22Rv1 (cell line): ENCODE measurements around the gene PCSK6.

ENCODE experiments used
- ZFX ChIP-seq: fragments of 450-650 bp; IDR thresholded peaks from 2 replicates; pipeline ENCODE4 v1.6.1; 2017; ENCODE audit warnings: antibody characterized with exemption, borderline replicate concordance
- TF ChIP-seq, protein P1 (sequence below): fragments of 450-650 bp; IDR thresholded peaks from 2 replicates; pipeline ENCODE4 v1.5.1; 2017; ENCODE audit warnings: mild to moderate bottlenecking

DNA sequence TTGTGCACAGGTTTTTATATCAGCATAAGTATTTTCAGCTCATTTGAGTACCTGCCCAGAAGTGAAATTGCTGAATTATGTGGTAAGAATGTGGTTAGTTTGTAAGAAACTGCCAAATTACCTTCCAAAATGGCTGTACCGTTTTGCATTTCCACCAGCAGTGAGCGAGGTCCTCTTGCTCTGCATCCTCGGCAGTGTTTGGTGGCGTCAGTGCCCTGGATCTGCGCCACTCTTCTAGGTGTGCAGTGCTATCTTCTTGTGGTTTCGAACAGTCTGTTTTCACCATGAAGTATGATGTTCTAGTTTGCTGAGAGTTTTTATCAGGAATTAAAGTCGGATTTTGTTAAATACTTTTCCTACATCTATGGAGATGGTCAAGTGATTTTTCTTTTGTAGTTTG, 24.8 kb upstream of the PCSK6 start:
- no peak for TF ChIP-seq ZFX
- TF ChIP-seq, protein P1, sequence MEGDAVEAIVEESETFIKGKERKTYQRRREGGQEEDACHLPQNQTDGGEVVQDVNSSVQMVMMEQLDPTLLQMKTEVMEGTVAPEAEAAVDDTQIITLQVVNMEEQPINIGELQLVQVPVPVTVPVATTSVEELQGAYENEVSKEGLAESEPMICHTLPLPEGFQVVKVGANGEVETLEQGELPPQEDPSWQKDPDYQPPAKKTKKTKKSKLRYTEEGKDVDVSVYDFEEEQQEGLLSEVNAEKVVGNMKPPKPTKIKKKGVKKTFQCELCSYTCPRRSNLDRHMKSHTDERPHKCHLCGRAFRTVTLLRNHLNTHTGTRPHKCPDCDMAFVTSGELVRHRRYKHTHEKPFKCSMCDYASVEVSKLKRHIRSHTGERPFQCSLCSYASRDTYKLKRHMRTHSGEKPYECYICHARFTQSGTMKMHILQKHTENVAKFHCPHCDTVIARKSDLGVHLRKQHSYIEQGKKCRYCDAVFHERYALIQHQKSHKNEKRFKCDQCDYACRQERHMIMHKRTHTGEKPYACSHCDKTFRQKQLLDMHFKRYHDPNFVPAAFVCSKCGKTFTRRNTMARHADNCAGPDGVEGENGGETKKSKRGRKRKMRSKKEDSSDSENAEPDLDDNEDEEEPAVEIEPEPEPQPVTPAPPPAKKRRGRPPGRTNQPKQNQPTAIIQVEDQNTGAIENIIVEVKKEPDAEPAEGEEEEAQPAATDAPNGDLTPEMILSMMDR, result no peak
